ENCODE data around the gene NRGN.

Gene NRGN

GRCh38 chr11:124739479-124740276, at the start of gene NRGN:
TSS of gene NRGN (plus strand) at chr11:124739942. CDS start at chr11:124740085, 143 bp downstream.
- DNase-seq: peak; percentile 58

GRCh38 chr11:124693142-124693541, 46.6 kb upstream of the NRGN start:
- DNase-seq: no peak

GRCh38 chr11:124699547-124699946, 40.2 kb upstream of the NRGN start:
- no peak for DNase-seq

- no peak for DNase-seq
These were observed 39.7 kb upstream of the NRGN start for GRCh38 chr11:124700028-124700427.

GRCh38 chr11:124707829-124708228, 31.9 kb upstream of the NRGN start:
- no peak for DNase-seq

GRCh38 chr11:124712392-124712791, 27.4 kb upstream of the NRGN start:
- DNase-seq: peak; percentile 13

GRCh38 chr11:124716591-124716990, 23.2 kb upstream of the NRGN start:
- DNase-seq: no peak

GRCh38 chr11:124717421-124717785, 22.3 kb upstream of the NRGN start:
- no peak for DNase-seq

- no peak for DNase-seq
These were observed 21.7 kb upstream of the NRGN start for GRCh38 chr11:124717786-124718651.

GRCh38 chr11:124718801-124719200, 20.9 kb upstream of the NRGN start:
- DNase-seq: no peak

- DNase-seq: no peak
These were observed 20.2 kb upstream of the NRGN start for GRCh38 chr11:124719534-124719933.

GRCh38 chr11:124722176-124722575, 17.6 kb upstream of the NRGN start:
- no peak for DNase-seq

- no peak for DNase-seq
These were observed 14.6 kb upstream of the NRGN start for GRCh38 chr11:124724979-124725718.

- no peak for DNase-seq
These were observed 14.0 kb upstream of the NRGN start for GRCh38 chr11:124725719-124726105.

GRCh38 chr11:124727474-124727873, 12.3 kb upstream of the NRGN start:
- no peak for DNase-seq

- DNase-seq: no peak
These were observed 11.6 kb upstream of the NRGN start for GRCh38 chr11:124728134-124728533.

- DNase-seq: no peak
These were observed 10.2 kb upstream of the NRGN start for GRCh38 chr11:124729571-124729970.

GRCh38 chr11:124732230-124732629, 7.5 kb upstream of the NRGN start:
- DNase-seq: no peak

- DNase-seq: no peak
These were observed 3.0 kb upstream of the NRGN start for GRCh38 chr11:124736736-124737135.

- DNase-seq: no peak
These were observed 2.0 kb upstream of the NRGN start for GRCh38 chr11:124737638-124738305.

- no peak for DNase-seq
These were observed 846 bp upstream of the NRGN start for GRCh38 chr11:124738713-124739478.

GRCh38 chr11:124740277-124740882, 638 bp downstream of the NRGN start:
- DNase-seq: no peak

Measured in NCI-H1417 treated with DMSO at 0.1 percent for 48 hours (cell line).